Pancreas (tissue), 10 donors: Measurements from ENCODE around the gene STK24. TPM values are rescaled to one million over a fixed set of nuclear protein-coding genes. Genes with fewer than 3 reads are reported as not detected.
A peak's percentile ranks its signal among the peaks of the same experiment; 100 is the strongest.

Experiments used
- ATAC-seq, 4 donors: fragments of 200-7000 bp; cut with Tn5 transposase; one replicate each; pipeline versions ENCODE4 v1.8.0 to v1.9.1; 2020; ENCODE audit warnings: mild to moderate bottlenecking in 4 of 4, moderate library complexity in 4 of 4
- DNase-seq, 6 donors: peaks; one replicate each; pipeline ENCODE4 v3.0.0-alpha.2; 2020
- FAIRE-seq: peaks from 2 replicates; lab custom pipeline; 2012; peaks lifted over from hg19 to GRCh38; lab: Jason Lieb, UNC
- H3K27ac ChIP-seq, 4 donors: fragments of 200-600 bp; sonication (generic); 1 replicate in 3 of 4; 2 replicates in 1 of 4; pipeline versions ENCODE4 v1.5.0 to v1.8.0; 2020
- H3K27me3 ChIP-seq, 4 donors: fragments of 200-600 bp; one replicate each; pipeline ENCODE4 v1.8.0; 2021
- H3K36me3 ChIP-seq, 3 donors: fragments of 200-600 bp; sonication (generic) in 1 of 3; one replicate each; pipeline versions ENCODE4 v1.5.0 to v1.8.0; 2020 to 2021
- H3K4me1 ChIP-seq, 3 donors: fragments of 200-600 bp; one replicate each; pipeline ENCODE4 v1.8.0; 2021
- H3K4me3 ChIP-seq, 4 donors: fragments of 200-600 bp; sonication (generic) in 2 of 4; one replicate each; pipeline versions ENCODE4 v1.5.0 to v1.8.0; 2020 to 2021
- H3K9me3 ChIP-seq, 4 donors: fragments of 200-600 bp; one replicate each; pipeline ENCODE4 v1.8.0; 2021
- WGBS, 2 donors: extraction: QIAGEN DNeasy Blood & Tissue Kit; methylation state at CpG; one replicate each; pipeline ENCODE4 v1.1.7; 2013; 5-methylcytosine and 5-hydroxymethylcytosine counted together
- intact Hi-C, 3 donors: fragments of 100-400 bp; cut with DNase I; formaldehyde crosslinking; loops; one replicate each; pipeline versions ENCODE4 v1.11.1 to v1.14.2; 2022
- polyA plus RNA-seq, 2 donors: library from polyadenylated mRNA; stranded (reverse); fragments of 200-250 nt; gene quantifications; one replicate each; pipeline ENCODE4 v1.2.3, GENCODE V29; 2013
- total RNA-seq, 6 donors: library from RNA; stranded (reverse); fragmentation: NEBNext Ultra II Directional in 4 of 6; extraction: Animal tissue kit (Norgen Biotek cat#: 25700) in 4 of 6; gene quantifications; one replicate each; pipeline versions ENCODE4 v1.2.1 to v1.2.4, GENCODE V29; 2021 to 2023
- TF ChIP-seq, protein P1 (sequence below), 4 donors: fragments of 200-600 bp; sonication (generic) in 3 of 4; IDR thresholded peaks; one replicate each; pipeline versions ENCODE4 v1.5.0 to v1.8.0; 2021; ENCODE audit warnings: antibody characterized with exemption in 4 of 4
- donor health status: healthy with polysubstance abuse.
- donor health status: DM: no; HTN: no; CAD: no; lungs with moderate emphysema.
- donor health status: DM: no; HTN: no; CAD: no.
- donor health status: control.
- donor health status: control.
- donor health status: Bipolar disorder and iron deficiency.
- donor health status: DM: yes; HTN: yes; CAD: no.
- donor health status: DM: no; HTN: no; CAD: no.
- donor health status: DM: no; HTN: no; CAD: no.
- donor health status: DM: yes; HTN: yes; CAD: no.

The STK24 gene
- total and polyA plus RNA-seq, 8 donors = 15.5 to 55.7 (median 37.4) TPM

- no peaks in the 10 kb centered on the region for H3K36me3 ChIP-seq
- TF ChIP-seq, protein P1, sequence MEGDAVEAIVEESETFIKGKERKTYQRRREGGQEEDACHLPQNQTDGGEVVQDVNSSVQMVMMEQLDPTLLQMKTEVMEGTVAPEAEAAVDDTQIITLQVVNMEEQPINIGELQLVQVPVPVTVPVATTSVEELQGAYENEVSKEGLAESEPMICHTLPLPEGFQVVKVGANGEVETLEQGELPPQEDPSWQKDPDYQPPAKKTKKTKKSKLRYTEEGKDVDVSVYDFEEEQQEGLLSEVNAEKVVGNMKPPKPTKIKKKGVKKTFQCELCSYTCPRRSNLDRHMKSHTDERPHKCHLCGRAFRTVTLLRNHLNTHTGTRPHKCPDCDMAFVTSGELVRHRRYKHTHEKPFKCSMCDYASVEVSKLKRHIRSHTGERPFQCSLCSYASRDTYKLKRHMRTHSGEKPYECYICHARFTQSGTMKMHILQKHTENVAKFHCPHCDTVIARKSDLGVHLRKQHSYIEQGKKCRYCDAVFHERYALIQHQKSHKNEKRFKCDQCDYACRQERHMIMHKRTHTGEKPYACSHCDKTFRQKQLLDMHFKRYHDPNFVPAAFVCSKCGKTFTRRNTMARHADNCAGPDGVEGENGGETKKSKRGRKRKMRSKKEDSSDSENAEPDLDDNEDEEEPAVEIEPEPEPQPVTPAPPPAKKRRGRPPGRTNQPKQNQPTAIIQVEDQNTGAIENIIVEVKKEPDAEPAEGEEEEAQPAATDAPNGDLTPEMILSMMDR (IDR thresholded peaks at IDR 0.05) = no peak
- H3K27ac ChIP-seq = peak overlapping the region in 1 of 4 donors; percentile 2
- 58 to 59% methylated on average over 15 of the region's 15 CpGs for WGBS, 2 donors
- H3K4me1 ChIP-seq = peaks cover 0 to 7% (median 6%) of the 10 kb centered on the region in 3 donors
- intact Hi-C loops = loop anchor here in 1 of 3 donors (10.0 kb wide), 1 partner anchor 69 kb away; no protein-coding TSS in a partner anchor
- DNase-seq = no peak
- H3K4me3 ChIP-seq = no peak overlapping the region
- peak in 3 of 4 donors; percentile 42 to 61 (median 44) for ATAC-seq
- H3K9me3 ChIP-seq = no peaks in the 10 kb centered on the region
- H3K27me3 ChIP-seq = no peaks in the 10 kb centered on the region
- no peak for FAIRE-seq
Measured at GRCh38 chr13:98495627-98496478, 81.1 kb downstream of the STK24 start.

GRCh38 chr13:98494769-98495168 is 82.1 kb downstream of the STK24 start:
- ATAC-seq (no peak), FAIRE-seq (no peak), DNase-seq (no peak)
- peaks cover 7 to 15% (median 11%) of the 10 kb centered on the region in 3 donors for H3K4me1 ChIP-seq
- no peaks in the 10 kb centered on the region for H3K36me3 ChIP-seq
- TF ChIP-seq, protein P1 (IDR thresholded peaks at IDR 0.05) = no peak
- H3K9me3 ChIP-seq = no peaks in the 10 kb centered on the region
- H3K4me3 ChIP-seq = no peak overlapping the region
- intact Hi-C loops = loop anchor here in 1 of 3 donors (10.0 kb wide), 1 partner anchor 70 kb away; no protein-coding TSS in a partner anchor
- no peaks in the 10 kb centered on the region for H3K27me3 ChIP-seq
- WGBS, 2 donors = 94 to 96% methylated on average over 13 of the region's 13 CpGs
- H3K27ac ChIP-seq = no peak overlapping the region

DNA sequence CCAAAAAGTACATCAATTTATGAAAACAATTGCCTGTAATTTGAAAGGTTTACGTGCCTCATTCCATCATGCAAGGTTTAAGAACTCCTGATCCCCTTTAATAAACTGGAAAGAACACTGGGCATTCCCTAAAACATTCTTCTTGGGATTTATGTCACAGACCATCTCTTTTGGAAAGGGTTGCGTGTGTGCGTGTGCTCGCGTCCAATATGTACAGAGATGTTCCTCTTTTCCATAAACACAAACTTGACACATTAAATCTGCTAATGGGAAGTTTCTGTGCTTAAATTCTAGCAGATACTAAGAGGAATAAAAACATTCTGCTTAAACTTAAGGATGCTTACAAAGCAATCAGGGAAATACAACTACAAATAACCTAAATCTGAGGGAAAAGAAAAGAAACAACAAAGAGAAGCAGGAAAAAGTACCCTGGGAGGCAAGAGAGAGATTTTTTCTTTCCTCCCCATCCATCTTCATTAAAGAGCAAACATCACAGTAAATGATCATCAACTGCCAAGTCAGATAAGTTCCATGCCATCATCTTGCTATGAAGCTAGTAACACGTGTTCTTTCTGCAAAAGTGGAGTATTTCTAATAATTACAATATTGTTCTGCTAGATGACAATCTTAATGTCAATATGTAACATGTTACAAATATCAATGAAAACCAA is 83.7 kb downstream of the STK24 start:
- no peak overlapping the region for H3K27ac ChIP-seq

GRCh38 chr13:98492335-98493041 is 84.4 kb downstream of the STK24 start:
- FAIRE-seq (peak; percentile 13), ATAC-seq (no peak), DNase-seq (no peak)
- intact Hi-C loops = loop anchor here in 1 of 3 donors (10.0 kb wide), 1 partner anchor 72 kb away; no protein-coding TSS in a partner anchor
- Histone ChIP-seq H3K27me3 (no peaks in the 10 kb centered on the region), H3K27ac (no peak overlapping the region), H3K4me1 (peaks cover 7 to 17% (median 15%) of the 10 kb centered on the region in 3 donors), H3K9me3 (no peaks in the 10 kb centered on the region), H3K4me3 (no peak overlapping the region), H3K36me3 (no peaks in the 10 kb centered on the region)
- WGBS, 2 donors = 86 to 92% methylated on average over 6 of the region's 6 CpGs
- TF ChIP-seq, protein P1 (IDR thresholded peaks at IDR 0.05) = no peak

More for the DNA sequence above, 83.7 kb downstream of the STK24 start:
- Histone ChIP-seq H3K9me3 (no peaks in the 10 kb centered on the region), H3K4me1 (peaks cover 7 to 17% (median 15%) of the 10 kb centered on the region in 3 donors), H3K36me3 (no peaks in the 10 kb centered on the region), H3K27me3 (no peaks in the 10 kb centered on the region), H3K4me3 (no peak overlapping the region)
- no peak for ATAC-seq
- intact Hi-C loops = loop anchor here in 1 of 3 donors (10.0 kb wide), 1 partner anchor 72 kb away; no protein-coding TSS in a partner anchor
- DNase-seq = no peak
- WGBS, 2 donors = 82 to 86% methylated on average over 6 of the region's 6 CpGs
- TF ChIP-seq, protein P1 (IDR thresholded peaks at IDR 0.05) = no peak
- FAIRE-seq = no peak
